Activated CD8-positive, alpha-beta memory T cell treated with anti-CD3 and anti-CD28 coated beads, Interleukin-2, amount 50 U/mL, for 4 hours (primary cell): Measurements from ENCODE around the gene SLC25A41.
"Not testable (repeated sequence)": the region's sequence is repeated elsewhere in the genome, so short reads cannot be mapped to it uniquely, and the experiment has no call there.

Experiments
- DNase-seq: peaks from one replicate; pipeline ENCODE4 v3.0.0-alpha.2; 2020

Gene SLC25A41

DNA sequence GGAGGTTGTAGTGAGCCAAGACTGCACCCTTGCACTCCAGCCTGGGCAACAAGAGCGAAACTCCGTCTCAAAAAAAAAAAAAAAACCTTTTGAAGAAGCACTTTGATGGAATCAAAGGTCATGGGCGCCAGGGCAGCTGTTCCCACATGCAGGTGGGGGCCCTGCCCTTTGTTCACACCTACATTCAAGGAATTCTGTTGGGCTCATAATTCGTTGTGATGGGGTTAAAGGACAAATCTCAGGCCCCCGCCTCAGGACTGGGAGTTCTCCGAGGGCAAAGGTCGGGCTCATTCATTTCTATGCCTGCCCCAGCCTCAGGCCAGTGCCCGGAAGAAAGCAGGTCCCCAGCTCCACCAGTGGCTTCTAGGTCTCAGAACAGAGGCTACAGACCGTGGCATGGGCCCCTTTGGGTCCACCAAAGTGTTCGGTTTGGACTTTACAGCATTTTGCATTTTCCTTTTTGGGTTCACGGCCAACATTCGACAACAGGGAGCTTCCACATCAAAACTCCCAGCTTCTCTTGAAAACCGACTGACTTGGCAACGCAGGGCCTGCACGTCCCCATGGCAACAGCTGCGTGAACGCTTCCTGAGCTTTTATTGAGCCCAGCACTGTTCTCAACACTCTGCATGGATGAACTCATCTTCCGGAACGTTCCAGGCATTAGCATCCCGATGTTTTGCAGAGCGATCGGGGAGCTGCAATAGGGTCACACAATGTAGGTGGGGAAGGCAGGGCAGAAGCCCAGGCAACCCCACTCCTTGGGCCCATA lies 30.5 kb downstream of the SLC25A41 start:
- no peak for DNase-seq

DNA sequence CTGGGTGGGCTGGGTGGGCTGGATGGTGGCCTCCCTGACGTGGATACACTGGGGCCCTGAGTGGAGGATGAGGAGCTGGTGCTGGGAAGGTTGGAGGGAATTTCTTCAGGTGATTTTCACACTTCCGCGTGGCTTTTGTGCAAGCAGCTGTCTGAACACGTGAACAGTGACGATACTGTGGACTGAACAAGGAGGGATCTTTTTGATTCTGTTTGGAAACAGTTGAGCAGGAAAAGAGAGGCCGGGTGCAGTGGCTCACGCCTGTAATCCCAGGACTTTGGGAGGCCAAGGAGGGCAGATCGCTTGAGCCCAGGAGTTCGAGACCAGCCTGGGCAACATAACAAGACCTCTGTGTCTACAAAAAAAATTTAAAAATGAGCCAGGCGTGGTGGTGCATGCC lies 31.5 kb downstream of the SLC25A41 start:
- no peak for DNase-seq

GRCh38 chr19:6400062-6400944 lies 33.3 kb downstream of the SLC25A41 start:
- not testable (repeated sequence) for DNase-seq

- DNase-seq, result no peak
These were observed 37.3 kb downstream of the SLC25A41 start for GRCh38 chr19:6396305-6396704.

DNA sequence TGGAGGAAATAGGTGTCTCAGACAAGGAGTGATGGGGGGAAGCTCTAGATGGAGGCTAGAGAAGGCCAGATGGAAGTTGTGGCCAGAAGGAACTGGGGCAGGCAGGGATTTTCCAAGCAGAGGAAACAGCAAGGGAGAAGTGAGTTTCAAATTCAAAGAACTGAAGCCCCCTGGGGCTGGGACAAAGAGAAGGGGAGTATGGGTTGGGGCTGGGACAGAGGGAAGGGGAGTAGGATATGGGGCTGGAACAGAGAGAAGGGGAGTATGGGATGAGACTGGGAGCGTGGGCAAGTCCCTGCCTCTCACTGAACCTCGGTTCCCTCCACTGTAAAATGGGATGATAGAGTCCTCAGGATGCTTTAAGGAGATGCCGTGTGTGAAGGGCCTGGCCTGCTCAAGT lies 38.7 kb downstream of the SLC25A41 start:
- no peak for DNase-seq

GRCh38 chr19:6393983-6394412 lies 39.6 kb downstream of the SLC25A41 start:
- DNase-seq, result peak; percentile 70

- DNase-seq, result peak; percentile 96
These were observed 40.2 kb downstream of the SLC25A41 start, which contains the start of gene GTF2F1 for GRCh38 chr19:6393074-6393982. GTF2F1 (minus strand) TSS chr19:6393164; CDS start chr19:6392995, 169 bp downstream.

GRCh38 chr19:6392221-6393073 lies 41.1 kb downstream of the SLC25A41 start:
- DNase-seq, result no peak

GRCh38 chr19:6387372-6387771 lies 46.2 kb downstream of the SLC25A41 start:
- DNase-seq, result no peak

GRCh38 chr19:6384381-6384780 lies 49.2 kb downstream of the SLC25A41 start:
- DNase-seq, result no peak

GRCh38 chr19:6383188-6383587 lies 50.4 kb downstream of the SLC25A41 start:
- DNase-seq, result no peak

GRCh38 chr19:6381030-6381750 lies 52.4 kb downstream of the SLC25A41 start:
- DNase-seq, result no peak

- no peak for DNase-seq
These were observed 53.8 kb downstream of the SLC25A41 start for GRCh38 chr19:6379744-6380143.

GRCh38 chr19:6378486-6378885 lies 55.1 kb downstream of the SLC25A41 start:
- DNase-seq, result no peak

DNA sequence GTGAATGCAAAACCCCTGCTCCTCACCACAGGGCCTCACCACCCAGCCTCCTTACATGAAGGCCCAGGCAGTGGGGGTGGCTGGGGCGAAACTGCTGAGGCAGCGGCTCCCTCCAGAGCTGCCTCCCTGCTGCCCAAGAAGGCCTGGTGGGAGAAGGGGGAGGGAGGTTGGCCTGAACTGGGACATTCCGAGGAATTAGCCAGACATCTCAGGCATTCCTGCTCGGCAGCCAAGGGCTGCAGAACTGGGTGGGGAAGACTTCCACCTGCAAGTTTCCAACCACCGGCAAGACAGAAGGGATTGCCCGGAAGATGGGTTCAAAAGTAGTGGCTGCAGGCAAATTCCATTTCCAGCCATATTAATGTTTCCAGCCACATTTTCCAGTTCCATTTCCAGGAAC lies 55.5 kb downstream of the SLC25A41 start:
- no peak for DNase-seq

- DNase-seq, result no peak
These were observed 56.9 kb downstream of the SLC25A41 start for GRCh38 chr19:6376512-6377190.
